Panc1 (cell line): Measurements from ENCODE around the gene CD38. TPM values are rescaled to one million over a fixed set of nuclear protein-coding genes. Genes with fewer than 3 reads are reported as not detected.
"Not testable (repeated sequence)": the region's sequence is repeated elsewhere in the genome, so short reads cannot be mapped to it uniquely, and the experiment has no call there.

Experiments
- ATAC-seq: fragments of 200-7000 bp; cut with Tn5 transposase; 2 replicates; pipeline ENCODE4 v1.9.1; 2020; ENCODE audit warnings: mild to moderate bottlenecking, moderate library complexity
- BruUV-seq: library from RNA; stranded (reverse); fragments of 400-500 nt; replicated peaks from 2 replicates; lab custom pipeline; 2021; lab: Mats Ljungman, UMichigan
- CTCF ChIA-PET: fragments of 300-600 bp; sonication (Branson Sonifier 250); formaldehyde crosslinking; loops from one replicate; lab custom pipeline; 2022; ENCODE audit warnings: antibody characterized with exemption; lab: Charles Lee
- POLR2A ChIA-PET: fragments of 300-600 bp; sonication (Branson Sonifier 250); formaldehyde crosslinking; loops from one replicate; lab custom pipeline; 2022; ENCODE audit warnings: antibody characterized with exemption; lab: Charles Lee
- DNase-seq: peaks from one replicate; pipeline ENCODE4 v3.0.0-alpha.2; 2010; ENCODE audit warnings: low read depth, low spot score
- H3K27ac ChIP-seq: 2 replicates; pipeline ENCODE4 v1.5.1; 2011; ENCODE audit warnings: mild to moderate bottlenecking, low read length, inconsistent platforms
- H3K27me3 ChIP-seq: fragments of 200-500 bp; sonication (Bioruptor generic); 2 replicates; pipeline ENCODE4 v1.6.0; 2014; ENCODE audit warnings: low read length, inconsistent platforms; ENCODE audit not compliant: control insufficient read depth, insufficient read depth
- H3K36me3 ChIP-seq: fragments of 200-500 bp; sonication (Bioruptor generic); 2 replicates; pipeline ENCODE4 v1.5.1; 2014; ENCODE audit warnings: inconsistent platforms, mild to moderate bottlenecking, low read length, moderate library complexity; ENCODE audit not compliant: control insufficient read depth, insufficient read depth
- H3K4me1 ChIP-seq: 2 replicates; pipeline ENCODE4 v1.5.1; 2011; ENCODE audit warnings: inconsistent platforms, mild to moderate bottlenecking, low read length, moderate library complexity; ENCODE audit not compliant: control insufficient read depth, insufficient read depth
- H3K4me3 ChIP-seq, 2 experiments: 2 replicates each; pipeline ENCODE4 v1.5.1; 2011 to 2012; ENCODE audit warnings: low read depth in 2 of 2, low read length in 2 of 2, mild to moderate bottlenecking in 2 of 2, inconsistent platforms in 1 of 2, moderate library complexity in 1 of 2
- H3K9me3 ChIP-seq: fragments of 200-500 bp; sonication (Bioruptor generic); 2 replicates; pipeline ENCODE4 v1.5.1; 2014; ENCODE audit warnings: low read depth, mild to moderate bottlenecking, inconsistent platforms, low read length, moderate library complexity; ENCODE audit not compliant: control insufficient read depth, insufficient read depth
- POLR2AphosphoS5 ChIP-seq: IDR thresholded peaks from 2 replicates; pipeline ENCODE4 v1.6.1; 2012; ENCODE audit warnings: mild to moderate bottlenecking, low read depth, low read length, moderate library complexity
- SIN3A ChIP-seq: IDR thresholded peaks from 2 replicates; pipeline ENCODE4 v1.6.1; 2012; ENCODE audit warnings: low read depth, mild to moderate bottlenecking, low read length, moderate library complexity, borderline replicate concordance; ENCODE audit not compliant: insufficient read depth
- TCF7L2 ChIP-seq: IDR thresholded peaks from 2 replicates; pipeline ENCODE4 v1.6.1; 2011; ENCODE audit warnings: mild to moderate bottlenecking, low read depth, low read length, inconsistent platforms
- in situ Hi-C: cut with HindIII; loops from 2 replicates; pipeline ENCODE4 v1.10.0; 2016; ENCODE audit warnings: low sequenced_read_pairs, low pct_unique_long_range_greater_than_20kb
- intact Hi-C: fragments of 100-400 bp; cut with micrococcal nuclease; formaldehyde crosslinking; loops from one replicate; pipeline ENCODE4 v1.10.0; 2022; ENCODE audit not compliant: unreplicated experiment
- total RNA-seq: library from RNA; stranded (reverse); gene quantifications from one replicate; pipeline ENCODE4 v1.2.1, GENCODE V29; 2021; ENCODE audit not compliant: unreplicated experiment
- TF ChIP-seq, protein P1 (sequence below), 2 experiments: IDR thresholded peaks; 2 replicates each; pipeline ENCODE4 v1.6.1; 2011 to 2012; ENCODE audit warnings: low read depth in 2 of 2, control low read depth in 1 of 2, low read length in 1 of 2, mild to moderate bottlenecking in 1 of 2, moderate library complexity in 1 of 2; ENCODE audit not compliant: insufficient read depth in 1 of 2
- TF ChIP-seq, protein P2 (sequence below): fragments of 450-650 bp; IDR thresholded peaks from 2 replicates; pipeline ENCODE4 v1.5.1; 2017; ENCODE audit warnings: mild to moderate bottlenecking

The CD38 gene
- total RNA-seq, 1 experiment from 2014 or later: 0.15 TPM

DNA sequence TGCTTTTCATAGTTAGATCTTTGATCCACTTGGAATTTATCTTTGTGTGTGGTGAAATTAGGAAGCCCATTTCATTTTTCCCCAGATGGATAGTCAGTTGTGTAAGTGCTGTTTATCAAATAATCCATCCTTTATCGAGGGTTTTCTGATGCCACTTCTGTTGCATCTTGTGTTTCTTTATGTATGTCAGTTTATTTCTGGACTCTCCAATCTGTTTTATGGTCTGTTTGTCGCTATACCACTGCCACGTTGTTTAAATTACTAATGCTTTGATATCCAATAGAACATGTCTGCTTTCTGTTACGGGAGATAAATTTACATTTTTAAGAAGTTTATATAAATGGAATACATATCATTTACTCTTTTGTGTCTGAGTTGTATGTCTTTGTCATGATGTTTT is 21.0 kb downstream of the CD38 start:
- TF ChIP-seq, protein P1, sequence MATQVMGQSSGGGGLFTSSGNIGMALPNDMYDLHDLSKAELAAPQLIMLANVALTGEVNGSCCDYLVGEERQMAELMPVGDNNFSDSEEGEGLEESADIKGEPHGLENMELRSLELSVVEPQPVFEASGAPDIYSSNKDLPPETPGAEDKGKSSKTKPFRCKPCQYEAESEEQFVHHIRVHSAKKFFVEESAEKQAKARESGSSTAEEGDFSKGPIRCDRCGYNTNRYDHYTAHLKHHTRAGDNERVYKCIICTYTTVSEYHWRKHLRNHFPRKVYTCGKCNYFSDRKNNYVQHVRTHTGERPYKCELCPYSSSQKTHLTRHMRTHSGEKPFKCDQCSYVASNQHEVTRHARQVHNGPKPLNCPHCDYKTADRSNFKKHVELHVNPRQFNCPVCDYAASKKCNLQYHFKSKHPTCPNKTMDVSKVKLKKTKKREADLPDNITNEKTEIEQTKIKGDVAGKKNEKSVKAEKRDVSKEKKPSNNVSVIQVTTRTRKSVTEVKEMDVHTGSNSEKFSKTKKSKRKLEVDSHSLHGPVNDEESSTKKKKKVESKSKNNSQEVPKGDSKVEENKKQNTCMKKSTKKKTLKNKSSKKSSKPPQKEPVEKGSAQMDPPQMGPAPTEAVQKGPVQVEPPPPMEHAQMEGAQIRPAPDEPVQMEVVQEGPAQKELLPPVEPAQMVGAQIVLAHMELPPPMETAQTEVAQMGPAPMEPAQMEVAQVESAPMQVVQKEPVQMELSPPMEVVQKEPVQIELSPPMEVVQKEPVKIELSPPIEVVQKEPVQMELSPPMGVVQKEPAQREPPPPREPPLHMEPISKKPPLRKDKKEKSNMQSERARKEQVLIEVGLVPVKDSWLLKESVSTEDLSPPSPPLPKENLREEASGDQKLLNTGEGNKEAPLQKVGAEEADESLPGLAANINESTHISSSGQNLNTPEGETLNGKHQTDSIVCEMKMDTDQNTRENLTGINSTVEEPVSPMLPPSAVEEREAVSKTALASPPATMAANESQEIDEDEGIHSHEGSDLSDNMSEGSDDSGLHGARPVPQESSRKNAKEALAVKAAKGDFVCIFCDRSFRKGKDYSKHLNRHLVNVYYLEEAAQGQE (IDR thresholded peaks at IDR 0.05; ENCODE audit: insufficient read depth in 1 of 2, low read depth in 2 of 2, low read length in 1 of 2): no peak
- TF ChIP-seq TCF7L2 (no peak), SIN3A (no peak), POLR2AphosphoS5 (no peak)
- TF ChIP-seq, protein P2, sequence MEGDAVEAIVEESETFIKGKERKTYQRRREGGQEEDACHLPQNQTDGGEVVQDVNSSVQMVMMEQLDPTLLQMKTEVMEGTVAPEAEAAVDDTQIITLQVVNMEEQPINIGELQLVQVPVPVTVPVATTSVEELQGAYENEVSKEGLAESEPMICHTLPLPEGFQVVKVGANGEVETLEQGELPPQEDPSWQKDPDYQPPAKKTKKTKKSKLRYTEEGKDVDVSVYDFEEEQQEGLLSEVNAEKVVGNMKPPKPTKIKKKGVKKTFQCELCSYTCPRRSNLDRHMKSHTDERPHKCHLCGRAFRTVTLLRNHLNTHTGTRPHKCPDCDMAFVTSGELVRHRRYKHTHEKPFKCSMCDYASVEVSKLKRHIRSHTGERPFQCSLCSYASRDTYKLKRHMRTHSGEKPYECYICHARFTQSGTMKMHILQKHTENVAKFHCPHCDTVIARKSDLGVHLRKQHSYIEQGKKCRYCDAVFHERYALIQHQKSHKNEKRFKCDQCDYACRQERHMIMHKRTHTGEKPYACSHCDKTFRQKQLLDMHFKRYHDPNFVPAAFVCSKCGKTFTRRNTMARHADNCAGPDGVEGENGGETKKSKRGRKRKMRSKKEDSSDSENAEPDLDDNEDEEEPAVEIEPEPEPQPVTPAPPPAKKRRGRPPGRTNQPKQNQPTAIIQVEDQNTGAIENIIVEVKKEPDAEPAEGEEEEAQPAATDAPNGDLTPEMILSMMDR: no peak
- no TSS peak for BruUV-seq
- in situ Hi-C loops: no loop called here
- DNase-seq (no peak), ATAC-seq (no peak)
- ChIA-PET CTCF (no interaction called here), POLR2A (no interaction called here)
- Histone ChIP-seq H3K36me3 (no peaks in the 10 kb centered on the region), H3K4me3 (no peak overlapping the region), H3K27me3 (peaks cover 8% of the 10 kb centered on the region), H3K9me3 (no peaks in the 10 kb centered on the region), H3K27ac (no peak overlapping the region), H3K4me1 (no peaks in the 10 kb centered on the region)
- intact Hi-C loops: no loop called here

GRCh38 chr4:15799701-15800100 is 21.6 kb downstream of the CD38 start:
- in situ Hi-C loops: no loop called here
- no peaks in the 10 kb centered on the region for H3K9me3 ChIP-seq
- ChIA-PET CTCF (no interaction called here), POLR2A (no interaction called here)
- no TSS peak for BruUV-seq
- no peak overlapping the region for H3K4me3 ChIP-seq
- ATAC-seq: no peak
- no peaks in the 10 kb centered on the region for H3K4me1 ChIP-seq
- no peaks in the 10 kb centered on the region for H3K36me3 ChIP-seq
- peaks cover 8% of the 10 kb centered on the region for H3K27me3 ChIP-seq
- no peak overlapping the region for H3K27ac ChIP-seq
- no peak for DNase-seq
- intact Hi-C loops: no loop called here
- TF ChIP-seq, protein P2: no peak
- TF ChIP-seq, protein P1 (IDR thresholded peaks at IDR 0.05; ENCODE audit: insufficient read depth in 1 of 2, low read depth in 2 of 2, low read length in 1 of 2): no peak
- TF ChIP-seq TCF7L2 (no peak), SIN3A (no peak), POLR2AphosphoS5 (no peak)

DNA sequence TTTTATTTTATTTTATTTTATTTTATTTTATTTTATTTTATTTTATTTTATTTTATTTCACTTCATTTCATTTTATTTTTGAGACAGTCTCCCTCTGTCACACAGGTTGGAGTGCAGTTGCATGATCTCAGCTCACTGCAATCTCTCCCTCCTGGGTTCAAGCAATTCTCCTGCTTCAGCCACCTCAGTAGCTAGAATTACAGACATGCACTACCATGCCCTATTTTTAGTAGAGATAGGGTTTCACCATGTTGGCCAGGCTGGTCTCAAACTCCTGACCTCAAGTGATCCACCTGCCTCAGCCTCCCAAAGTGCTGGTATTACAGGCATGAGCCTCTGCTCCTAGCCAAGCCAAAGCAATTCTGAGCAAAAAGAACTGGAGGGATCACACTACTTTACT is 24.4 kb downstream of the CD38 start:
- in situ Hi-C loops, H3K9me3 ChIP-seq, POLR2A ChIA-PET, H3K27ac ChIP-seq, H3K4me1 ChIP-seq, DNase-seq, intact Hi-C loops, ATAC-seq, BruUV-seq, H3K36me3 ChIP-seq, H3K4me3 ChIP-seq, H3K27me3 ChIP-seq, CTCF ChIA-PET: not testable (repeated sequence)
